ENCODE data around the gene GPR37L1. TPM values are rescaled to one million over a fixed set of nuclear protein-coding genes. Genes with fewer than 3 reads are reported as not detected.

The GPR37L1 gene
- total RNA-seq, 1 donor from 2014 or later = 0.06 TPM

DNA sequence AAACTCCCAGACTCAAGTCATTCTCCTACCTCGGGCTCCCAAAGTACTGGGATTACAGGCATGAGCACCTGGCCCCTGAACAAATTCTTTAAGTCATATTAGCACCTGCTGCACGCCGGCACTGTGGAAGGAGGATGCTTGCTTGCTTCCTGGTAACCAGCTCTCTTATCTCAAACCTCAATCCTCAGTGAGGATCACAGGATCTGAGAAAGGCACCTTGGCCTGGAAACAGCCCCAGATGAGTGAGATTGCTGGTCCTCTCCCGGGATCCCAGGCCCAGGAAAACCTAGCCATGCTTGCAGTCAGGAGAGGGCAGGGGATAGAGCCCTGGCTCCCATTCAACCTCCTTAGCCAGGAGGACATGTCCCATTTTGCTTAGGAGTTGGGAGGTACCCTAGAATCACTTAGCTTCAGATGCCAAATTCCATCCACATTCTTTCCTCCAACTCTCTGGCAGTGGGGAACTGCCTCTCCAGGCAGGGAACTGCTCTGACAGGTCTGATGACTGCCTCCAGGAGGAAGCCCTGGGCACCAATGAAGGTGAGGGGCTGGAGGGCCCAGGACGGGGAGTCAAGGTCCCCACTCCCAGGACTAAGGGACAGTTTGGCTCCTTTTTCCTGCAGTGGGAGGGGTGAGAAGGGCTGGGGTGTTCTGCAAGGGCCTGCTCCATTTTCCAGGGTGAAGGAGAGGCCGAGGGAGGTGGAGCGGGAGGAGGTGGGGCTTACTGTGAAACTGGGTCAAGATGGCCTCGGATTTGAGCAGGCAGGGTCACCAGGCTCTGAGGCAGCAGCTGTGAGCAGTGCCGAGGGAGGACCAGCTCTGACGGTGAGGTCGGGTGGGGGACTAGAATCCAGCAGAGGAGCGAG, 9.5 kb downstream of the GPR37L1 start:
- DNase-seq (peak; percentile 83), ATAC-seq (peak; percentile 79)
- Histone ChIP-seq H3K27ac (peak overlapping the region; percentile 86), H3K4me3 (peak overlapping the region; percentile 21), H3K9me3 (no peaks in the 10 kb centered on the region), H3K27me3 (no peaks in the 10 kb centered on the region), H3K36me3 (peaks cover 46% of the 10 kb centered on the region), H3K4me1 (peaks cover 28% of the 10 kb centered on the region)
- no peak for TF ChIP-seq CTCF (IDR thresholded peaks at IDR 0.05)
- intact Hi-C loops (cut with DNase I) = loop anchor here (5.0 kb wide), 1 partner anchor 120 kb away; the partner anchor contains the start of gene ELF3

DNA sequence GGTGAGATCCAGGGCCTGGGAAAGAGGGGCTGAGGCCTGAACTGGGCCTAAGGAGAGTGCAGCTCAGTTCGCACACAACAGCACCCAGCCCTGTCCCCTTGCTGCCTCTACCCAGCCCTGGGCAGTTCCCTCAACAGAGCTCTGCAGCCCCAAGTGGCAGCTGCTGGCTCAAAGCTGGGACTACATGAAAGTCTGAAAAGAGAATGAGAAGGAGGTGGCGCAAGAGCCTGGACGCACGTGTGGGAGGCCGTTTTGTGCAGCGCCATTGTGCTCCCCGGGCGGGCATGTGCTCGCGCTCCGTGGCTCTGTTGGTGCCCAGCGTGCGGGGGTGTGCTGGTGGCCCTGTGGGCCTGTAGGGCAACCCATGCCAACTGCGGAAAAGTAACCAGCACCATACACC, 10.3 kb downstream of the GPR37L1 start:
- intact Hi-C loops (cut with DNase I) = loop anchor here (5.0 kb wide), 1 partner anchor 121 kb away; the partner anchor contains the start of gene ELF3
- Histone ChIP-seq H3K4me3 (peak overlapping the region; percentile 21), H3K36me3 (peaks cover 53% of the 10 kb centered on the region), H3K4me1 (peaks cover 28% of the 10 kb centered on the region), H3K27ac (peak overlapping the region; percentile 86), H3K9me3 (no peaks in the 10 kb centered on the region), H3K27me3 (no peaks in the 10 kb centered on the region)
- peak; percentile 23 for ATAC-seq
- DNase-seq = peak; percentile 78
- no peak for TF ChIP-seq CTCF (IDR thresholded peaks at IDR 0.05)

GRCh38 chr1:202133496-202133895, 10.8 kb downstream of the GPR37L1 start:
- ATAC-seq = no peak
- peaks cover 53% of the 10 kb centered on the region for H3K36me3 ChIP-seq

GRCh38 chr1:202133989-202134388, 11.3 kb downstream of the GPR37L1 start:
- ATAC-seq (no peak), DNase-seq (no peak)
- Histone ChIP-seq H3K4me1 (peaks cover 28% of the 10 kb centered on the region), H3K36me3 (peaks cover 53% of the 10 kb centered on the region), H3K9me3 (no peaks in the 10 kb centered on the region), H3K27ac (peak overlapping the region; percentile 86), H3K4me3 (no peak overlapping the region), H3K27me3 (no peaks in the 10 kb centered on the region)
- intact Hi-C loops (cut with DNase I) = loop anchor here (5.0 kb wide), 1 partner anchor 122 kb away; the partner anchor contains the start of gene ELF3
- no peak for TF ChIP-seq CTCF (IDR thresholded peaks at IDR 0.05)

More at GRCh38 chr1:202133496-202133895, 10.8 kb downstream of the GPR37L1 start:
- Histone ChIP-seq H3K4me1 (peaks cover 28% of the 10 kb centered on the region), H3K27me3 (no peaks in the 10 kb centered on the region), H3K27ac (peak overlapping the region; percentile 86), H3K4me3 (no peak overlapping the region), H3K9me3 (no peaks in the 10 kb centered on the region)
- DNase-seq = no peak
- TF ChIP-seq CTCF (IDR thresholded peaks at IDR 0.05) = no peak
- intact Hi-C loops (cut with DNase I) = loop anchor here (5.0 kb wide), 1 partner anchor 121 kb away; the partner anchor contains the start of gene ELF3

- Histone ChIP-seq H3K4me3 (no peak overlapping the region), H3K4me1 (peaks cover 28% of the 10 kb centered on the region), H3K36me3 (peaks cover 53% of the 10 kb centered on the region), H3K9me3 (no peaks in the 10 kb centered on the region), H3K27ac (peak overlapping the region; percentile 51), H3K27me3 (no peaks in the 10 kb centered on the region)
- DNase-seq (no peak), ATAC-seq (no peak)
- intact Hi-C loops (cut with DNase I) = loop anchor here (5.0 kb wide), 1 partner anchor 122 kb away; the partner anchor contains the start of gene ELF3
- no peak for TF ChIP-seq CTCF (IDR thresholded peaks at IDR 0.05)
Measured at GRCh38 chr1:202134645-202135172, 12.0 kb downstream of the GPR37L1 start.
